Smooth muscle cell (in vitro differentiated cells): ENCODE data around the gene RHBDL1. TPM values are rescaled to one million over a fixed set of nuclear protein-coding genes. Genes with fewer than 3 reads are reported as not detected.

Experiments
- DNase-seq: peaks from one replicate; lab custom pipeline; 2025; ENCODE audit not compliant: unreplicated experiment; lab: John Stamatoyannopoulos, UW
- H2AFZ ChIP-seq: fragments of 200-600 bp; sonication (generic); 2 replicates; pipeline ENCODE4 v1.6.0; 2016; ENCODE audit warnings: antibody characterized with exemption, low read depth, mild to moderate bottlenecking
- H3F3A ChIP-seq: fragments of 200-600 bp; sonication (generic); 2 replicates; pipeline ENCODE4 v1.6.0; 2017; ENCODE audit warnings: antibody characterized with exemption, low read depth
- H3K27ac ChIP-seq: fragments of 200-600 bp; sonication (generic); 2 replicates; pipeline ENCODE4 v1.5.1; 2016; ENCODE audit warnings: low read depth, mild to moderate bottlenecking
- H3K27me3 ChIP-seq: fragments of 200-600 bp; sonication (generic); 2 replicates; pipeline ENCODE4 v1.6.1; 2016; ENCODE audit warnings: low read depth, mild to moderate bottlenecking
- H3K36me3 ChIP-seq: fragments of 200-600 bp; sonication (generic); 2 replicates; pipeline ENCODE4 v1.5.1; 2016; ENCODE audit warnings: low read depth
- H3K4me1 ChIP-seq: fragments of 200-600 bp; sonication (generic); 2 replicates; pipeline ENCODE4 v1.5.1; 2016; ENCODE audit warnings: low read depth
- H3K4me2 ChIP-seq: fragments of 200-600 bp; sonication (generic); 2 replicates; pipeline ENCODE4 v1.6.0; 2016; ENCODE audit warnings: mild to moderate bottlenecking
- H3K4me3 ChIP-seq: fragments of 200-600 bp; sonication (generic); 2 replicates; pipeline ENCODE4 v1.5.1; 2016; ENCODE audit warnings: mild to moderate bottlenecking
- H3K79me2 ChIP-seq: fragments of 200-600 bp; sonication (generic); 2 replicates; pipeline ENCODE4 v1.6.0; 2016; ENCODE audit warnings: low read depth, mild to moderate bottlenecking
- H3K9ac ChIP-seq: fragments of 200-600 bp; sonication (generic); 2 replicates; pipeline ENCODE4 v1.6.0; 2016; ENCODE audit warnings: low read depth
- H3K9me3 ChIP-seq: fragments of 200-600 bp; sonication (generic); replicated peaks from 2 replicates; pipeline ENCODE4 v1.5.1; 2016; ENCODE audit warnings: low read depth
- H4K20me1 ChIP-seq: fragments of 200-600 bp; sonication (generic); 2 replicates; pipeline ENCODE4 v1.6.0; 2016; ENCODE audit warnings: low read depth
- CTCF ChIP-seq: fragments of 200-600 bp; sonication (generic); IDR thresholded peaks from 2 replicates; pipeline ENCODE4 v1.5.1; 2017; ENCODE audit warnings: borderline replicate concordance, mild to moderate bottlenecking, antibody characterized with exemption; ENCODE audit not compliant: insufficient read depth, poor library complexity, severe bottlenecking
- WGBS: methylation state at CpG from one replicate; pipeline ENCODE4 v1.1.7; 2016; ENCODE audit warnings: low lambda C conversion rate; 5-methylcytosine and 5-hydroxymethylcytosine counted together
- polyA plus RNA-seq: library from polyadenylated mRNA; unstranded; fragments of >200 nt; fragmentation: Nextera tagmentation; extraction: Ambion mirVana; gene quantifications from 2 replicates; pipeline ENCODE4 v1.2.1, GENCODE V29; 2016
- total RNA-seq: library from RNA; depleted of rRNA; stranded (reverse); fragments of >200 nt; gene quantifications from 2 replicates; pipeline ENCODE4 v1.2.3, GENCODE V29; 2014

The RHBDL1 gene
- total RNA-seq, result 2.7 and 4.5 TPM in 2 replicates
- polyA plus RNA-seq, result 2.6 and 3.7 TPM in 2 replicates

- TF ChIP-seq CTCF, result no peak
- Histone ChIP-seq H3K27me3 (no peaks in the 10 kb centered on the region), H3K4me3 (peak within 1 kb of the TSS; percentile 44), H3K4me1 (peaks cover 6% of the 10 kb centered on the region), H3F3A (peaks cover 4% of the 10 kb centered on the region), H3K9ac (no peak within 1 kb of the TSS), H3K4me2 (peak within 1 kb of the TSS; percentile 88), H4K20me1 (peaks cover 16% of the 10 kb centered on the region), H3K79me2 (no peaks in the 10 kb centered on the region), H2AFZ (no peak within 1 kb of the TSS), H3K27ac (no peak within 1 kb of the TSS), H3K9me3 (no peaks in the 10 kb centered on the region), H3K36me3 (no peaks in the 10 kb centered on the region)
- peak; percentile 30 for DNase-seq
- WGBS, result 10% methylated on average over 40 of the region's 73 CpGs
Observed at GRCh38 chr16:674968-675883, at the start of gene RHBDL1. Gene RHBDL1, plus strand, starts transcription at chr16:675671. Its CDS starts 120 bp downstream, at chr16:675791.

- Histone ChIP-seq H2AFZ (no peak overlapping the region), H3K36me3 (no peaks in the 10 kb centered on the region), H3K27ac (peak overlapping the region; percentile 96), H3K9me3 (no peaks in the 10 kb centered on the region), H3K9ac (peak overlapping the region; percentile 88), H3K4me3 (no peak overlapping the region), H3K27me3 (no peaks in the 10 kb centered on the region), H3K4me2 (peak overlapping the region; percentile 59), H4K20me1 (peaks cover 9% of the 10 kb centered on the region), H3F3A (peaks cover 8% of the 10 kb centered on the region), H3K4me1 (peaks cover 28% of the 10 kb centered on the region), H3K79me2 (no peaks in the 10 kb centered on the region)
- no peak for DNase-seq
- TF ChIP-seq CTCF, result no peak
- WGBS, result 98% methylated on average over 34 of the region's 35 CpGs
Observed at GRCh38 chr16:625977-626765, 49.3 kb upstream of the RHBDL1 start.

- Histone ChIP-seq H3K9ac (peak overlapping the region; percentile 88), H3F3A (peaks cover 8% of the 10 kb centered on the region), H3K36me3 (no peaks in the 10 kb centered on the region), H3K27ac (peak overlapping the region; percentile 96), H4K20me1 (peaks cover 1% of the 10 kb centered on the region), H2AFZ (no peak overlapping the region), H3K4me1 (peaks cover 27% of the 10 kb centered on the region), H3K9me3 (no peaks in the 10 kb centered on the region), H3K4me2 (peak overlapping the region; percentile 59), H3K4me3 (no peak overlapping the region), H3K27me3 (no peaks in the 10 kb centered on the region), H3K79me2 (no peaks in the 10 kb centered on the region)
- 51% methylated on average over 28 of the region's 29 CpGs for whole genome bisulfite sequencing
- peak; percentile 57 for DNase-seq
- no peak for TF ChIP-seq CTCF
Observed at GRCh38 chr16:626787-627453, 48.6 kb upstream of the RHBDL1 start.
